NCI-H2171 treated with DMSO at 0.1 percent for 48 hours (cell line): ENCODE results near the gene ZNF524.

ENCODE experiments used
- DNase-seq: peaks from one replicate; lab custom pipeline; 2025; lab: John Stamatoyannopoulos, UW

Gene ZNF524

GRCh38 chr19:55642153-55643002 is 42.3 kb downstream of the ZNF524 start:
- DNase-seq: peak; percentile 53

GRCh38 chr19:55643003-55643886 is 43.2 kb downstream of the ZNF524 start, which contains the start of gene ZNF581:
ZNF581 (plus strand) TSS chr19:55643649; CDS start chr19:55644572, 923 bp downstream.
- DNase-seq: peak; percentile 85

GRCh38 chr19:55643887-55644176 is 43.7 kb downstream of the ZNF524 start:
- no peak for DNase-seq

- DNase-seq: peak; percentile 7
These were observed 44.2 kb downstream of the ZNF524 start for GRCh38 chr19:55644191-55644833.

GRCh38 chr19:55644842-55645511 is 44.9 kb downstream of the ZNF524 start:
- no peak for DNase-seq

GRCh38 chr19:55645512-55645881 is 45.4 kb downstream of the ZNF524 start:
- no peak for DNase-seq

- peak; percentile 43 for DNase-seq
These were observed 47.0 kb downstream of the ZNF524 start for GRCh38 chr19:55646889-55647731.

- peak; percentile 82 for DNase-seq
These were observed 47.9 kb downstream of the ZNF524 start, which contains the start of gene CCDC106 for GRCh38 chr19:55647732-55648584. CCDC106 (plus strand) TSS chr19:55648212; CDS start chr19:55649047, 835 bp downstream.

GRCh38 chr19:55648585-55649267 is 48.6 kb downstream of the ZNF524 start:
- DNase-seq: no peak

GRCh38 chr19:55649268-55650125 is 49.4 kb downstream of the ZNF524 start:
- no peak for DNase-seq

GRCh38 chr19:55650126-55650557 is 50.1 kb downstream of the ZNF524 start:
- no peak for DNase-seq

GRCh38 chr19:55650602-55651230 is 50.6 kb downstream of the ZNF524 start:
- no peak for DNase-seq

- no peak for DNase-seq
These were observed 51.1 kb downstream of the ZNF524 start for GRCh38 chr19:55651236-55651635.

- no peak for DNase-seq
These were observed 52.4 kb downstream of the ZNF524 start for GRCh38 chr19:55652311-55653128.
